Neural progenitor cell (in vitro differentiated cells): ENCODE results near the gene JUND. TPM values are rescaled to one million over a fixed set of nuclear protein-coding genes. Genes with fewer than 3 reads are reported as not detected.

Experiments used
- DNase-seq: peaks from one replicate; pipeline ENCODE4 v3.0.0-alpha.2; 2016; ENCODE audit warnings: low spot score
- H2AFZ ChIP-seq: fragments of 200-600 bp; sonication (generic); replicated peaks from 2 replicates; pipeline ENCODE4 v1.6.1; 2016; ENCODE audit warnings: antibody characterized with exemption
- H3F3A ChIP-seq: fragments of 200-600 bp; sonication (generic); 2 replicates; pipeline ENCODE4 v1.6.1; 2016; ENCODE audit warnings: antibody characterized with exemption, low read depth
- H3K27ac ChIP-seq: fragments of 200-600 bp; sonication (generic); 2 replicates; pipeline ENCODE4 v1.5.1; 2016; ENCODE audit warnings: mild to moderate bottlenecking
- H3K27me3 ChIP-seq: fragments of 200-600 bp; sonication (generic); 2 replicates; pipeline ENCODE4 v1.6.1; 2016; ENCODE audit warnings: mild to moderate bottlenecking, moderate library complexity
- H3K36me3 ChIP-seq: fragments of 200-600 bp; sonication (generic); 2 replicates; pipeline ENCODE4 v1.5.1; 2016
- H3K4me1 ChIP-seq: fragments of 200-600 bp; sonication (generic); 2 replicates; pipeline ENCODE4 v1.6.1; 2016; ENCODE audit warnings: mixed run types
- H3K4me2 ChIP-seq: fragments of 200-600 bp; sonication (generic); 2 replicates; pipeline ENCODE4 v1.6.1; 2016
- H3K4me3 ChIP-seq: fragments of 200-600 bp; sonication (generic); 2 replicates; pipeline ENCODE4 v1.5.1; 2016
- H3K79me2 ChIP-seq: fragments of 200-600 bp; sonication (generic); 2 replicates; pipeline ENCODE4 v1.6.1; 2016; ENCODE audit warnings: low read depth
- H3K9ac ChIP-seq: fragments of 200-600 bp; sonication (generic); 2 replicates; pipeline ENCODE4 v1.6.1; 2016
- H3K9me3 ChIP-seq: fragments of 200-600 bp; sonication (generic); 2 replicates; pipeline ENCODE4 v1.5.1; 2016; ENCODE audit warnings: low read depth
- H4K20me1 ChIP-seq: fragments of 200-600 bp; sonication (generic); 2 replicates; pipeline ENCODE4 v1.6.1; 2016; ENCODE audit warnings: low read depth
- H3K27ac Mint-ChIP-seq: 3 replicates; pipeline ENCODE4 v1.8.0; 2021; ENCODE audit warnings: mixed read lengths
- H3K27me3 Mint-ChIP-seq: 2 replicates; pipeline ENCODE4 v1.8.0; 2022; ENCODE audit warnings: low read depth, mild to moderate bottlenecking, inconsistent platforms, moderate library complexity, mixed read lengths; ENCODE audit not compliant: insufficient read depth
- H3K36me3 Mint-ChIP-seq: 3 replicates; pipeline ENCODE4 v1.8.0; 2021; ENCODE audit warnings: mixed read lengths
- H3K4me1 Mint-ChIP-seq: 3 replicates; pipeline ENCODE4 v1.8.0; 2021; ENCODE audit warnings: mixed read lengths
- H3K4me3 Mint-ChIP-seq: 3 replicates; pipeline ENCODE4 v1.8.0; 2021; ENCODE audit warnings: mild to moderate bottlenecking, moderate library complexity, mixed read lengths
- H3K9me3 Mint-ChIP-seq: 3 replicates; pipeline ENCODE4 v1.8.0; 2020; ENCODE audit warnings: mixed read lengths
- CTCF ChIP-seq: fragments of 200-600 bp; sonication (generic); IDR thresholded peaks from 2 replicates; pipeline ENCODE4 v1.5.1; 2017; ENCODE audit warnings: antibody characterized with exemption, mild to moderate bottlenecking
- EZH2 ChIP-seq: fragments of 200-600 bp; sonication (generic); IDR thresholded peaks from 2 replicates; pipeline ENCODE4 v1.6.1; 2017; ENCODE audit warnings: antibody characterized with exemption, mild to moderate bottlenecking, moderate library complexity
- EZH2phosphoT487 ChIP-seq: fragments of 200-600 bp; sonication (generic); IDR thresholded peaks from 2 replicates; pipeline ENCODE4 v1.6.1; 2017; ENCODE audit warnings: antibody characterized with exemption
- total RNA-seq: library from RNA; depleted of rRNA; stranded (reverse); fragments of >200 nt; gene quantifications from 2 replicates; pipeline ENCODE4 v1.2.3, GENCODE V29; 2015; ENCODE audit warnings: low replicate concordance

JUND gene
- total RNA-seq, 1 donor from 2014 or later: 51.7 TPM

DNA sequence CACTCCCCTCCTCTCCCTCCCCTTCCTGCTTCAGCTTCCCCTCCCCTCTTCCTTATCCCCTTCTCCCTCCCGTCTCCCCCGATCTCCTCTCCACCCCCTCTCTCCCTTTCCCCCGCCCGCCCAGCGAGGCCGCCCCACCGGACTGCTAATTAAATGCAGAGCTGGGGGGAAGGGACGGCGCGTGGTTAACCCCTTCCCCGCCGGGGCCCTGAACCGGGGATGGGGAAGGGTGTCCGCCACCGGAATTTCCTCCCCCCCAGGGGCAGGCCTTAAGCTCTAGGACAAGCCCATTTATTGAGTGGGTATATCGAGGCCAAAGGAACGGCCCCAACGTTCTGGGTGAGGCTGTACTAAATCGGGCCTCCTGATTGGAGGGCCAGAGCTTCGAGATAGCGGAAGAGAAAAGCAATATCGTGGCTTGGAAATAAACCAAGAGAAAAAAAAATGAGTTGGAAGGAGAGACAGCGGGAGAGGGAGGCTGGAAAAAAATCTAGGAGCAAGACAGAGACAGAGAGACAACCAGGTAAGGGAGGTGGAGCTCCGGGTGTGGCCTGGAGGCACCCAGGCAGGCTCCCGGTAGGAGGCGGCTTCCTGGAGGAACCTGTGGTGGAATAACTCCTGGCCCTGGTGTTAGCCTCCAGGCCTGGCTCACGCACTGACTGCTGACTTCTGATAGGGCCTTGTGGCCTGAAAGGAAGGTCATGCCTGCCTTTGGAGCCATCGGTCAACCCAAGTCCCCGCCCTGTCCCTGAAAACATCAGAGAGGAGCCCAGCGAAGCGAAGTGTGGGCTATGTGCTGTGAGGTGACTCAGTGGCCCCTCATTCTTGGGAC lies 11.6 kb upstream of the JUND start:
- H3K9me3 Mint-ChIP-seq: peaks cover 4% of the 10 kb centered on the region
- peak overlapping the region; percentile 79 for H3K27ac Mint-ChIP-seq
- no peaks in the 10 kb centered on the region for H3K9me3 ChIP-seq
- peak overlapping the region; percentile 21 for H2AFZ ChIP-seq
- peaks cover 47% of the 10 kb centered on the region for H3K4me1 Mint-ChIP-seq
- no peaks in the 10 kb centered on the region for H3K79me2 ChIP-seq
- H3F3A ChIP-seq: peaks cover 60% of the 10 kb centered on the region
- no peaks in the 10 kb centered on the region for H3K36me3 Mint-ChIP-seq
- DNase-seq: peak; percentile 94
- no peak overlapping the region for H3K9ac ChIP-seq
- H4K20me1 ChIP-seq: no peaks in the 10 kb centered on the region
- peaks cover 17% of the 10 kb centered on the region for H3K27me3 Mint-ChIP-seq
- peak; percentile 37 for TF ChIP-seq EZH2phosphoT487
- TF ChIP-seq CTCF: no peak
- H3K4me2 ChIP-seq: peak overlapping the region; percentile 77
- peaks cover 21% of the 10 kb centered on the region for H3K4me1 ChIP-seq
- peak overlapping the region; percentile 55 for H3K4me3 ChIP-seq
- H3K4me3 Mint-ChIP-seq: peak overlapping the region; percentile 89
- peak overlapping the region; percentile 22 for H3K27ac ChIP-seq
- H3K27me3 ChIP-seq: no peaks in the 10 kb centered on the region
- H3K36me3 ChIP-seq: no peaks in the 10 kb centered on the region

DNA sequence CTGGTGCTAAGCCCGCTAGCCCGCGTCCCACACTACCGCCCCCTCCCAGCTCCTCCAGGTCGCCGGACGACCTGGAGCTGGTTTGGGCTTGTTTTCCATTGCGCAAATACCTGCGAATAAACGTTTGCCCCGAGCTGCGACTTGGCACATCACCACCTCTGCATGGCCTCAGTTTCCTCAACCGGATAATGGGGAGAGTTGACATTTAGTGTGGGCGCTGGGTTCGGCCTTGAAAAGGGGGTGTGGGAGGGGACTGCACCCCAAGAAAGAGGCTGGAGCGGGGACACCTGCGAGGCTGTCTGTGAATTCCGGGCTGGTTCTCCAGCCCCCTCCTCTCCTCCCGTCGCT lies 11.0 kb upstream of the JUND start:
- Histone ChIP-seq H3K27me3 (no peaks in the 10 kb centered on the region), H2AFZ (peak overlapping the region; percentile 38), H3K36me3 (no peaks in the 10 kb centered on the region), H4K20me1 (no peaks in the 10 kb centered on the region), H3K9me3 (no peaks in the 10 kb centered on the region), H3K4me1 (peaks cover 25% of the 10 kb centered on the region), H3F3A (peaks cover 66% of the 10 kb centered on the region), H3K79me2 (no peaks in the 10 kb centered on the region), H3K27ac (peak overlapping the region; percentile 22), H3K9ac (no peak overlapping the region), H3K4me2 (peak overlapping the region; percentile 77), H3K4me3 (peak overlapping the region; percentile 55)
- H3K36me3 Mint-ChIP-seq: no peaks in the 10 kb centered on the region
- H3K4me1 Mint-ChIP-seq: peaks cover 50% of the 10 kb centered on the region
- no peak overlapping the region for H3K27ac Mint-ChIP-seq
- peaks cover 4% of the 10 kb centered on the region for H3K9me3 Mint-ChIP-seq
- DNase-seq: no peak
- TF ChIP-seq EZH2 (no peak), CTCF (no peak), EZH2phosphoT487 (no peak)
- H3K4me3 Mint-ChIP-seq: peak overlapping the region; percentile 89
- peaks cover 18% of the 10 kb centered on the region for H3K27me3 Mint-ChIP-seq

- H3K4me3 ChIP-seq: peak overlapping the region; percentile 55
- peak overlapping the region; percentile 38 for H2AFZ ChIP-seq
- no peaks in the 10 kb centered on the region for H3K36me3 ChIP-seq
- peaks cover 26% of the 10 kb centered on the region for H3K4me1 ChIP-seq
- peak overlapping the region; percentile 22 for H3K27ac ChIP-seq
- no peak overlapping the region for H3K9ac ChIP-seq
- H3K36me3 Mint-ChIP-seq: no peaks in the 10 kb centered on the region
- no peaks in the 10 kb centered on the region for H3K9me3 ChIP-seq
- TF ChIP-seq EZH2phosphoT487: no peak
- no peak for TF ChIP-seq CTCF
- TF ChIP-seq EZH2: no peak
- peaks cover 72% of the 10 kb centered on the region for H3F3A ChIP-seq
- peak overlapping the region; percentile 89 for H3K4me3 Mint-ChIP-seq
- H3K4me2 ChIP-seq: peak overlapping the region; percentile 77
- H3K4me1 Mint-ChIP-seq: peaks cover 52% of the 10 kb centered on the region
- peak overlapping the region; percentile 97 for H3K27ac Mint-ChIP-seq
- H3K79me2 ChIP-seq: no peaks in the 10 kb centered on the region
- no peaks in the 10 kb centered on the region for H3K27me3 ChIP-seq
- peaks cover 4% of the 10 kb centered on the region for H3K9me3 Mint-ChIP-seq
- peak; percentile 77 for DNase-seq
- peaks cover 18% of the 10 kb centered on the region for H3K27me3 Mint-ChIP-seq
- H4K20me1 ChIP-seq: no peaks in the 10 kb centered on the region
Observed at GRCh38 chr19:18291590-18292461, 10.4 kb upstream of the JUND start.
